A549 (cell line): ENCODE results near the gene PRELP. TPM values are rescaled to one million over a fixed set of nuclear protein-coding genes. Genes with fewer than 3 reads are reported as not detected.
A peak's percentile ranks its signal among the peaks of the same experiment; 100 is the strongest.

Source experiments
- ATAC-seq, 2 experiments: fragments of 200-7000 bp in 1 of 2; fragments of >200 bp in 1 of 2; cut with Nextera tagmentation in 1 of 2; cut with Tn5 transposase in 1 of 2; 3 replicates each; pipeline versions ENCODE4 v1.8.0 to v1.9.1; 2018 to 2020; ENCODE audit warnings: mild to moderate bottlenecking in 1 of 2, moderate library complexity in 1 of 2
- CTCF ChIA-PET: fragments of 300-600 bp; sonication (Branson Sonifier 250); formaldehyde crosslinking; extraction: SDS; loops from one replicate; lab custom pipeline; 2021; ENCODE audit warnings: antibody characterized with exemption, inconsistent platforms; lab: Yijun Ruan, JAX
- POLR2A ChIA-PET: fragments of 350-600 bp; formaldehyde crosslinking; extraction: SDS; loops from one replicate; lab custom pipeline; 2021; ENCODE audit warnings: antibody characterized with exemption, inconsistent platforms; lab: Yijun Ruan, JAX
- DNase-seq, 2 experiments: peaks; one replicate each; pipeline versions ENCODE4 v3.0.0 to v3.0.0-alpha.2; 2011 to 2016; ENCODE audit warnings: low read depth in 1 of 2, low spot score in 1 of 2
- FAIRE-seq: peaks from 2 replicates; lab custom pipeline; 2011; peaks lifted over from hg19 to GRCh38; lab: Jason Lieb, UNC
- H3K27ac ChIP-seq, 2 experiments: fragments of >200 bp; sonication (Bioruptor Twin); formaldehyde crosslinking; 3 replicates each; pipeline ENCODE4 v1.5.1; 2016 to 2017
- H3K4me1 ChIP-seq: fragments of >200 bp; sonication (Bioruptor Twin); formaldehyde crosslinking; 3 replicates; pipeline ENCODE4 v1.6.1; 2016
- H3K4me2 ChIP-seq: fragments of >200 bp; sonication (Bioruptor Twin); formaldehyde crosslinking; 3 replicates; pipeline ENCODE4 v1.6.1; 2016
- H3K4me3 ChIP-seq: fragments of >200 bp; sonication (Bioruptor Twin); formaldehyde crosslinking; 3 replicates; pipeline ENCODE4 v1.5.1; 2016
- H3K9me3 ChIP-seq: fragments of >200 bp; sonication (Bioruptor Twin); formaldehyde crosslinking; 3 replicates; pipeline ENCODE4 v1.6.1; 2016
- CBX8 ChIP-seq: fragments of 200-600 bp; sonication (generic); IDR thresholded peaks from 2 replicates; pipeline ENCODE4 v1.6.1; 2016
- CEBPB ChIP-seq, 2 experiments: fragments of >200 bp in 1 of 2; sonication (Bioruptor Twin) in 1 of 2; formaldehyde crosslinking in 1 of 2; IDR thresholded peaks; 2 replicates each; pipeline ENCODE4 v1.6.1; 2012 to 2016
- CHD2 ChIP-seq: fragments of 150-350 bp; IDR thresholded peaks from 2 replicates; pipeline ENCODE4 v1.6.1; 2014; ENCODE audit warnings: low read length; ENCODE audit not compliant: partially characterized antibody
- CHD4 ChIP-seq: fragments of 200-600 bp; sonication (generic); IDR thresholded peaks from 2 replicates; pipeline ENCODE4 v1.6.1; 2016; ENCODE audit warnings: antibody characterized with exemption, mild to moderate bottlenecking, borderline replicate concordance
- FOSB ChIP-seq: fragments of 250-450 bp; sonication (Bioruptor Pico); IDR thresholded peaks from 2 replicates; pipeline ENCODE4 v1.5.0; 2020; ENCODE audit warnings: mild to moderate bottlenecking, moderate library complexity
- FOSL2 ChIP-seq, 2 experiments: fragments of 450-650 bp in 1 of 2; fragments of >200 bp in 1 of 2; sonication (Bioruptor Twin) in 1 of 2; formaldehyde crosslinking; IDR thresholded peaks; 2 replicates each; pipeline versions ENCODE4 v1.5.0 to v1.6.1; 2016 to 2020; ENCODE audit warnings: mild to moderate bottlenecking in 1 of 2, moderate library complexity in 1 of 2
- HDAC2 ChIP-seq: fragments of 200-600 bp; sonication (generic); IDR thresholded peaks from 2 replicates; pipeline ENCODE4 v1.6.1; 2016
- HOXA7 ChIP-seq: fragments of 250-450 bp; sonication (Bioruptor Pico); IDR thresholded peaks from 2 replicates; pipeline ENCODE4 v1.5.0; 2020; ENCODE audit warnings: mild to moderate bottlenecking, moderate library complexity
- HOXB13 ChIP-seq: fragments of 250-450 bp; sonication (Bioruptor Pico); IDR thresholded peaks from 2 replicates; pipeline ENCODE4 v1.5.0; 2020; ENCODE audit warnings: low read depth, mild to moderate bottlenecking, moderate library complexity
- HOXB5 ChIP-seq: fragments of 250-450 bp; sonication (Bioruptor Pico); IDR thresholded peaks from 2 replicates; pipeline ENCODE4 v1.5.0; 2020; ENCODE audit warnings: mild to moderate bottlenecking, moderate library complexity
- JUNB ChIP-seq: fragments of >200 bp; sonication (Bioruptor Twin); formaldehyde crosslinking; IDR thresholded peaks from 2 replicates; pipeline ENCODE4 v1.6.1; 2016
- KDM1A ChIP-seq: fragments of 200-600 bp; sonication (generic); IDR thresholded peaks from 2 replicates; pipeline ENCODE4 v1.6.1; 2016; ENCODE audit warnings: low read depth, mild to moderate bottlenecking
- KDM5A ChIP-seq: fragments of 200-600 bp; sonication (generic); IDR thresholded peaks from 2 replicates; pipeline ENCODE4 v1.6.1; 2016; ENCODE audit warnings: antibody characterized with exemption, mild to moderate bottlenecking
- MYC ChIP-seq: IDR thresholded peaks from 2 replicates; pipeline ENCODE4 v1.6.1; 2012; ENCODE audit warnings: mild to moderate bottlenecking, inconsistent platforms, low read length, improper control_type of control experiment, borderline replicate concordance
- PBX3 ChIP-seq: IDR thresholded peaks from 2 replicates; pipeline ENCODE4 v1.6.1; 2012
- PHF8 ChIP-seq: fragments of 200-600 bp; sonication (generic); IDR thresholded peaks from 2 replicates; pipeline ENCODE4 v1.6.1; 2016; ENCODE audit warnings: low read depth, mild to moderate bottlenecking, antibody characterized with exemption, moderate library complexity, borderline replicate concordance
- POLR2A ChIP-seq: IDR thresholded peaks from 2 replicates; pipeline ENCODE4 v1.6.1; 2012; ENCODE audit warnings: mild to moderate bottlenecking, low read length
- REST ChIP-seq: fragments of 200-600 bp; sonication (generic); IDR thresholded peaks from 2 replicates; pipeline ENCODE4 v1.6.1; 2016; ENCODE audit warnings: antibody characterized with exemption, mild to moderate bottlenecking, moderate library complexity
- TFCP2L1 ChIP-seq: fragments of 250-450 bp; sonication (Bioruptor Pico); IDR thresholded peaks from 2 replicates; pipeline ENCODE4 v1.5.0; 2021; ENCODE audit warnings: mild to moderate bottlenecking
- WGBS: methylation state at CpG from one replicate; pipeline ENCODE4 v1.1.6; 2017; ENCODE audit errors: missing lambda C conversion rate; 5-methylcytosine and 5-hydroxymethylcytosine counted together
- polyA plus RNA-seq, 4 experiments: library from polyadenylated mRNA; depleted of rRNA in 3 of 4; stranded (reverse); fragments of >200 nt; fragmentation: RNase III in 1 of 4; extraction: RNeasy Plus Mini Kit Qiagen cat#74134 plus additional on column Dnase treatment in 1 of 4; gene quantifications; 2 replicates in 3 of 4; 3 replicates in 1 of 4; pipeline ENCODE4 v1.2.3, GENCODE V29; 2011 to 2017

The PRELP gene
- polyA plus RNA-seq, 2 of the 4 experiments (the other 2 are of a cell fraction): not detected

GRCh38 chr1:203462143-203462542 is 13.5 kb upstream of the PRELP start:
- CTCF ChIA-PET: interaction anchor here (0.9 to 1.2 kb wide), 3 partner anchors 15 to 193 kb away, joined by 3 read pairs; no protein-coding TSS in a partner anchor
- Histone ChIP-seq H3K27ac (no peak overlapping the region), H3K4me1 (peaks cover 6% of the 10 kb centered on the region; the same call in 2 of the 3 replicates), H3K9me3 (no peaks in the 10 kb centered on the region), H3K4me2 (no peak overlapping the region), H3K4me3 (no peak overlapping the region)
- TF ChIP-seq FOSB (CRISPR knock-in tag): no peak
- no peak for TF ChIP-seq JUNB
- no peak for TF ChIP-seq CBX8
- no peak for TF ChIP-seq KDM1A
- ATAC-seq (no peak), FAIRE-seq (no peak), DNase-seq (no peak)
- POLR2A ChIA-PET: no interaction called here
- WGBS: 88% methylated on average over 1 of the region's 1 CpG

GRCh38 chr1:203462878-203463277 is 12.7 kb upstream of the PRELP start:
- FAIRE-seq: no peak
- Histone ChIP-seq H3K27ac (peak overlapping the region in 1 of 2 experiments; percentile 55; a peak in 1 of 6 replicates), H3K9me3 (no peaks in the 10 kb centered on the region), H3K4me2 (no peak overlapping the region), H3K4me1 (peaks cover 6% of the 10 kb centered on the region; the same call in 2 of the 3 replicates), H3K4me3 (no peak overlapping the region)
- POLR2A ChIA-PET: interaction anchor here (0.7 kb wide), 1 partner anchor 157 kb away, joined by 6 read pairs; no protein-coding TSS in a partner anchor
- WGBS: 50% methylated on average over 6 of the region's 6 CpGs
- CTCF ChIA-PET: interaction anchor here (0.8 to 1.7 kb wide), 5 partner anchors 13 to 239 kb away, joined by 3 to 6 read pairs (median 4); partner anchors contain the start of gene PRELP
- peak in 1 of 2 experiments; percentile 20 for DNase-seq
- ATAC-seq: peak; percentile 59 to 62
- TF ChIP-seq REST (no peak), CEBPB (IDR thresholded peaks at IDR 0.05) (peak; percentile 17 to 57; a peak in 2 of 4 replicates)

- CTCF ChIA-PET: interaction anchor here (0.8 to 1.7 kb wide), 6 partner anchors 13 to 238 kb away, joined by 3 to 6 read pairs (median 4); partner anchors contain the start of gene PRELP
- WGBS: 50% methylated on average over 7 of the region's 7 CpGs
- no peak for FAIRE-seq
- TF ChIP-seq REST: no peak
- TF ChIP-seq PBX3: no peak
- no peak for TF ChIP-seq TFCP2L1 (CRISPR knock-in tag)
- TF ChIP-seq KDM5A: no peak
- TF ChIP-seq FOSL2 (IDR thresholded peaks at IDR 0.05): no peak
- TF ChIP-seq FOSL2 (CRISPR knock-in tag; IDR thresholded peaks at IDR 0.05): no peak
- no peak for TF ChIP-seq HOXB5 (CRISPR knock-in tag)
- TF ChIP-seq CEBPB (IDR thresholded peaks at IDR 0.05): no peak
- TF ChIP-seq CHD2: no peak
- no peak for TF ChIP-seq CHD4
- TF ChIP-seq HOXB13 (CRISPR knock-in tag): no peak
- TF ChIP-seq FOSB (CRISPR knock-in tag): no peak
- TF ChIP-seq POLR2A: no peak
- no peak for TF ChIP-seq MYC
- TF ChIP-seq HOXA7 (CRISPR knock-in tag): no peak
- TF ChIP-seq HDAC2: no peak
- no peak for TF ChIP-seq PHF8
- no peaks in the 10 kb centered on the region for H3K9me3 ChIP-seq
- H3K4me3 ChIP-seq: no peak overlapping the region
- no peak for DNase-seq
- peak overlapping the region in 1 of 2 experiments; percentile 55; a peak in 1 of 6 replicates for H3K27ac ChIP-seq
- POLR2A ChIA-PET: interaction anchor here (0.7 kb wide), 1 partner anchor 158 kb away, joined by 6 read pairs; no protein-coding TSS in a partner anchor
- peaks cover 6% of the 10 kb centered on the region; the same call in 2 of the 3 replicates for H3K4me1 ChIP-seq
- peak; percentile 52 to 54 for ATAC-seq
- H3K4me2 ChIP-seq: no peak overlapping the region
Measured at GRCh38 chr1:203463469-203464062, 12.0 kb upstream of the PRELP start.
